Measurements from ENCODE around the gene RIPPLY3. TPM values are rescaled to one million over a fixed set of nuclear protein-coding genes. Genes with fewer than 3 reads are reported as not detected.

Gene RIPPLY3
- total and polyA plus RNA-seq, 4 donors = 0.08 to 0.21 (median 0.13) TPM; not detected in 1

GRCh38 chr21:37058261-37058660, 51.8 kb downstream of the RIPPLY3 start (continued):
- no peak for TF ChIP-seq ZBTB33 (IDR thresholded peaks at IDR 0.05)
- TF ChIP-seq ATF3 (IDR thresholded peaks at IDR 0.05) = no peak
- no peak for TF ChIP-seq RXRA (IDR thresholded peaks at IDR 0.05)
- TF ChIP-seq TAF1 (conservative IDR thresholded peaks at IDR 0.05) = no peak
- TF ChIP-seq FOXA1 (IDR thresholded peaks at IDR 0.05) = no peak
- TF ChIP-seq GABPA (IDR thresholded peaks at IDR 0.05 in 1 of 2, conservative IDR thresholded peaks at IDR 0.05 in 1 of 2) = no peak
- TF ChIP-seq SP1 (IDR thresholded peaks at IDR 0.05) = no peak
- TF ChIP-seq NR2F2 (IDR thresholded peaks at IDR 0.05) = no peak

- no peaks in the 10 kb centered on the region for H3K4me1 ChIP-seq (ENCODE audit: control insufficient read depth in 4 of 4, insufficient read depth in 4 of 4, low read length in 3 of 4)
- DNase-seq (ENCODE audit: low spot score) = no peak
- H3K9me3 ChIP-seq (ENCODE audit: control insufficient read depth in 4 of 4, low read length in 3 of 4) = no peaks in the 10 kb centered on the region
- H3K27me3 ChIP-seq (ENCODE audit: control insufficient read depth in 4 of 4, insufficient read depth in 4 of 4, low read length in 3 of 4) = no peaks in the 10 kb centered on the region
- 79% methylated on average over 5 of the region's 5 CpGs for WGBS
- H3K36me3 ChIP-seq (ENCODE audit: control insufficient read depth in 4 of 4, insufficient read depth in 3 of 4, low read depth in 1 of 4, low read length in 3 of 4) = no peaks in the 10 kb centered on the region
- no peak overlapping the region for H3K4me3 ChIP-seq (ENCODE audit: low read depth in 1 of 3, low read length in 3 of 3)
- no peak for TF ChIP-seq FOXA2 (IDR thresholded peaks at IDR 0.05)
- TF ChIP-seq ZBTB33 (IDR thresholded peaks at IDR 0.05) = no peak
- no peak for TF ChIP-seq FOXA1 (IDR thresholded peaks at IDR 0.05)
- TF ChIP-seq HNF4A (conservative IDR thresholded peaks at IDR 0.05) = no peak
- TF ChIP-seq HNF4G (IDR thresholded peaks at IDR 0.05) = no peak
- TF ChIP-seq YY1 (IDR thresholded peaks at IDR 0.05) = no peak
- no peak for TF ChIP-seq JUND (IDR thresholded peaks at IDR 0.05)
- TF ChIP-seq ATF3 (IDR thresholded peaks at IDR 0.05) = no peak
- TF ChIP-seq MAX (IDR thresholded peaks at IDR 0.05) = no peak
- TF ChIP-seq RXRA (IDR thresholded peaks at IDR 0.05) = no peak
- TF ChIP-seq CTCF (IDR thresholded peaks at IDR 0.05; ENCODE audit: low read depth, low read length, missing input control) = no peak
- no peak for TF ChIP-seq EGR1 (IDR thresholded peaks at IDR 0.05; ENCODE audit: low read depth in 2 of 2)
- TF ChIP-seq SP1 (IDR thresholded peaks at IDR 0.05) = no peak
- TF ChIP-seq REST (IDR thresholded peaks at IDR 0.05) = no peak
- no peak for TF ChIP-seq NR2F2 (IDR thresholded peaks at IDR 0.05)
- TF ChIP-seq RAD21 (IDR thresholded peaks at IDR 0.05) = no peak
- no peak overlapping the region for H3K9ac ChIP-seq (ENCODE audit: low read depth in 1 of 2, low read length in 2 of 2)
- H3K27ac ChIP-seq (ENCODE audit: low read depth in 1 of 2, low read length in 2 of 2) = no peak overlapping the region
Observed at GRCh38 chr21:37059181-37059580, 52.7 kb downstream of the RIPPLY3 start.
